ENCODE measurements around the gene GHR.
"Not testable (repeated sequence)": the region's sequence is repeated elsewhere in the genome, so short reads cannot be mapped to it uniquely, and the experiment has no call there.

DNA sequence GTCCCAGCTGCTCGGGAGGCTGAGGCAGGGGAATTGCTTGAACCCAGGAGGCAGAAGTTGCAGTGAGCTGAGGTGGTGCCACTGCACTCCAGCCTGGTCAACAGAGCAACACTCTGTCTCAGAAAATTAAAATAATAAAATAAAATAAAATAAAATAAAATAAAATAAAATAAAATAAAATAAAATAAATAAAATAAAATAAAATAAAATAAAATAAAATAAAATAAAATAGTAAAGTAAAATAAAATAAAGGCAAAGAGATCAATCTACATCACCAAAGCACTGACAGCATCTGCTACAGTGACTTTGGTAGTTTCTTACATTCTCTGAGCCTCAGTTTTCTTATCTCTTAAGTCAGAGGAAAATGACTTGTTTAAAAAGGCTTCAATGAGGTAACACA is 152.7 kb downstream of the GHR start:
- not testable (repeated sequence) for TF ChIP-seq EZH2 (IDR thresholded peaks at IDR 0.05; ENCODE audit: borderline replicate concordance, low read length); CTCF (IDR thresholded peaks at IDR 0.05; ENCODE audit: low read length)
